IMR-90 (cell line): ENCODE results near the gene ZSWIM3.

Experiments used
- BHLHE40 ChIP-seq: fragments of 150-350 bp; IDR thresholded peaks from 2 replicates; pipeline ENCODE4 v1.6.1; 2016; ENCODE audit warnings: mild to moderate bottlenecking, low read depth, low read length
- MAZ ChIP-seq: IDR thresholded peaks from 2 replicates; pipeline ENCODE4 v1.6.1; 2012; ENCODE audit warnings: low read depth, mild to moderate bottlenecking, low read length, improper control_type of control experiment, moderate library complexity, borderline replicate concordance
- MXI1 ChIP-seq: IDR thresholded peaks from 2 replicates; pipeline ENCODE4 v1.6.1; 2012; ENCODE audit warnings: low read depth, mild to moderate bottlenecking, low read length, moderate library complexity, borderline replicate concordance
- NFE2L2 ChIP-seq: fragments of 150-350 bp; IDR thresholded peaks from 2 replicates; pipeline ENCODE4 v1.6.1; 2016; ENCODE audit warnings: low read depth, mild to moderate bottlenecking, low read length
- POLR2A ChIP-seq: IDR thresholded peaks from 2 replicates; pipeline ENCODE4 v1.6.1; 2012; ENCODE audit warnings: mild to moderate bottlenecking, low read depth, low read length
- RAD21 ChIP-seq: IDR thresholded peaks from 2 replicates; pipeline ENCODE4 v1.6.1; 2012; ENCODE audit warnings: low read length, improper control_type of control experiment
- RCOR1 ChIP-seq: IDR thresholded peaks from 2 replicates; pipeline ENCODE4 v1.6.1; 2012; ENCODE audit warnings: mild to moderate bottlenecking, low read length, improper control_type of control experiment; ENCODE audit not compliant: insufficient replicate concordance
- RFX5 ChIP-seq: IDR thresholded peaks from 2 replicates; pipeline ENCODE4 v1.8.0; 2012; ENCODE audit warnings: low read depth, mild to moderate bottlenecking, low read length, moderate library complexity
- USF2 ChIP-seq: fragments of 150-350 bp; IDR thresholded peaks from 2 replicates; pipeline ENCODE4 v1.6.1; 2017; ENCODE audit warnings: mild to moderate bottlenecking, antibody characterized with exemption, low read length, low read depth
- TF ChIP-seq, protein P1 (sequence below): conservative IDR thresholded peaks from 2 replicates; pipeline ENCODE4 v1.5.1; 2012; ENCODE audit warnings: mild to moderate bottlenecking, low read depth, low read length, improper control_type of control experiment

- TF ChIP-seq, protein P1, sequence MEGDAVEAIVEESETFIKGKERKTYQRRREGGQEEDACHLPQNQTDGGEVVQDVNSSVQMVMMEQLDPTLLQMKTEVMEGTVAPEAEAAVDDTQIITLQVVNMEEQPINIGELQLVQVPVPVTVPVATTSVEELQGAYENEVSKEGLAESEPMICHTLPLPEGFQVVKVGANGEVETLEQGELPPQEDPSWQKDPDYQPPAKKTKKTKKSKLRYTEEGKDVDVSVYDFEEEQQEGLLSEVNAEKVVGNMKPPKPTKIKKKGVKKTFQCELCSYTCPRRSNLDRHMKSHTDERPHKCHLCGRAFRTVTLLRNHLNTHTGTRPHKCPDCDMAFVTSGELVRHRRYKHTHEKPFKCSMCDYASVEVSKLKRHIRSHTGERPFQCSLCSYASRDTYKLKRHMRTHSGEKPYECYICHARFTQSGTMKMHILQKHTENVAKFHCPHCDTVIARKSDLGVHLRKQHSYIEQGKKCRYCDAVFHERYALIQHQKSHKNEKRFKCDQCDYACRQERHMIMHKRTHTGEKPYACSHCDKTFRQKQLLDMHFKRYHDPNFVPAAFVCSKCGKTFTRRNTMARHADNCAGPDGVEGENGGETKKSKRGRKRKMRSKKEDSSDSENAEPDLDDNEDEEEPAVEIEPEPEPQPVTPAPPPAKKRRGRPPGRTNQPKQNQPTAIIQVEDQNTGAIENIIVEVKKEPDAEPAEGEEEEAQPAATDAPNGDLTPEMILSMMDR, result no peak
- TF ChIP-seq RAD21 (no peak), RCOR1 (no peak), NFE2L2 (no peak), POLR2A (no peak; the same call in 1 of the 2 replicates), MXI1 (no peak), MAZ (no peak), BHLHE40 (no peak), RFX5 (no peak), USF2 (no peak)
Observed at GRCh38 chr20:45833883-45834796, 23.3 kb upstream of the ZSWIM3 start.
